ENCODE results near the gene C14orf93.

C14orf93 gene

DNA sequence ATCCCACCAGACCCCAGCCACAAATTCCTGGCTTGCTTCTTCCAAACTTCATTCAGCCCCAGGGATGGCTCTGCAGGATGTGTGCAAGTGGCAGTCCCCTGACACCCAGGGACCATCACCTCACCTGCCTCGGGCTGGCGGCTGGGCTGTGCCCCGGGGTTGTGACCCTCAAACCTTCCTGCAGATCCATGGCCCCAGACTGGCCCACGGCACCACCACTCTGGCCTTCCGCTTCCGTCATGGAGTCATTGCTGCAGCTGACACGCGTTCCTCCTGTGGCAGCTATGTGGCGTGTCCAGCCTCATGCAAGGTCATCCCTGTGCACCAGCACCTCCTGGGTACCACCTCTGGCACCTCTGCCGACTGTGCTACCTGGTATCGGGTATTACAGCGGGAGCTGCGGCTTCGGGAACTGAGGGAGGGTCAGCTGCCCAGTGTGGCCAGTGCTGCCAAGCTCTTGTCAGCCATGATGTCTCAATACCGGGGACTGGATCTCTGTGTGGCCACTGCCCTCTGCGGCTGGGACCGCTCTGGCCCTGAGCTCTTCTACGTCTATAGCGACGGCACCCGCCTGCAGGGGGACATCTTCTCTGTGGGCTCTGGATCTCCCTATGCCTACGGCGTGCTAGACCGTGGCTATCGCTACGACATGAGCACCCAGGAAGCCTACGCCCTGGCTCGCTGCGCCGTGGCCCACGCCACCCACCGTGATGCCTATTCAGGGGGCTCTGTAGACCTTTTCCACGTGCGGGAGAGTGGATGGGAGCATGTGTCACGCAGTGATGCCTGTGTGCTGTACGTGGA is 32.4 kb upstream of the C14orf93 start, which contains the start of gene PSMB11:
Gene PSMB11 (plus strand): TSS at position 51 of the 804 bp plus-strand sequence. CDS start 14 bp downstream, at position 65.
- Histone ChIP-seq H3K4me3 (ENCODE audit: low read depth, low read length, poor library complexity, severe bottlenecking) (no peak within 1 kb of the TSS), H3K27ac (ENCODE audit: low read depth, low read length, poor library complexity, severe bottlenecking) (no peak within 1 kb of the TSS), H3F3A (ENCODE audit: insufficient read depth, low read length) (no peaks in the 10 kb centered on the region), H3K4me1 (ENCODE audit: insufficient read depth, low read length, severe bottlenecking) (no peaks in the 10 kb centered on the region), H3K27me3 (ENCODE audit: insufficient read depth, low read length) (peaks cover 7% of the 10 kb centered on the region; the same call in 1 of the 2 replicates), H3K9ac (ENCODE audit: low read length) (no peak within 1 kb of the TSS), H3K79me2 (ENCODE audit: insufficient read depth, low read length) (no peaks in the 10 kb centered on the region), H2AFZ (ENCODE audit: low read length) (no peak within 1 kb of the TSS), H3K9me3 (ENCODE audit: low read length) (no peaks in the 10 kb centered on the region), H3K4me2 (ENCODE audit: low read length) (no peak within 1 kb of the TSS), H4K20me1 (ENCODE audit: insufficient read depth, low read length) (no peaks in the 10 kb centered on the region), H3K36me3 (ENCODE audit: insufficient read depth, low read length) (no peaks in the 10 kb centered on the region), H3K9me2 (ENCODE audit: low read depth, low read length) (no peaks in the 10 kb centered on the region)
- TF ChIP-seq EZH2 (IDR thresholded peaks at IDR 0.05; ENCODE audit: borderline replicate concordance, low read length), result no peak
- TF ChIP-seq, protein P1, sequence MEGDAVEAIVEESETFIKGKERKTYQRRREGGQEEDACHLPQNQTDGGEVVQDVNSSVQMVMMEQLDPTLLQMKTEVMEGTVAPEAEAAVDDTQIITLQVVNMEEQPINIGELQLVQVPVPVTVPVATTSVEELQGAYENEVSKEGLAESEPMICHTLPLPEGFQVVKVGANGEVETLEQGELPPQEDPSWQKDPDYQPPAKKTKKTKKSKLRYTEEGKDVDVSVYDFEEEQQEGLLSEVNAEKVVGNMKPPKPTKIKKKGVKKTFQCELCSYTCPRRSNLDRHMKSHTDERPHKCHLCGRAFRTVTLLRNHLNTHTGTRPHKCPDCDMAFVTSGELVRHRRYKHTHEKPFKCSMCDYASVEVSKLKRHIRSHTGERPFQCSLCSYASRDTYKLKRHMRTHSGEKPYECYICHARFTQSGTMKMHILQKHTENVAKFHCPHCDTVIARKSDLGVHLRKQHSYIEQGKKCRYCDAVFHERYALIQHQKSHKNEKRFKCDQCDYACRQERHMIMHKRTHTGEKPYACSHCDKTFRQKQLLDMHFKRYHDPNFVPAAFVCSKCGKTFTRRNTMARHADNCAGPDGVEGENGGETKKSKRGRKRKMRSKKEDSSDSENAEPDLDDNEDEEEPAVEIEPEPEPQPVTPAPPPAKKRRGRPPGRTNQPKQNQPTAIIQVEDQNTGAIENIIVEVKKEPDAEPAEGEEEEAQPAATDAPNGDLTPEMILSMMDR (IDR thresholded peaks at IDR 0.05; ENCODE audit: low read length), result no peak

DNA sequence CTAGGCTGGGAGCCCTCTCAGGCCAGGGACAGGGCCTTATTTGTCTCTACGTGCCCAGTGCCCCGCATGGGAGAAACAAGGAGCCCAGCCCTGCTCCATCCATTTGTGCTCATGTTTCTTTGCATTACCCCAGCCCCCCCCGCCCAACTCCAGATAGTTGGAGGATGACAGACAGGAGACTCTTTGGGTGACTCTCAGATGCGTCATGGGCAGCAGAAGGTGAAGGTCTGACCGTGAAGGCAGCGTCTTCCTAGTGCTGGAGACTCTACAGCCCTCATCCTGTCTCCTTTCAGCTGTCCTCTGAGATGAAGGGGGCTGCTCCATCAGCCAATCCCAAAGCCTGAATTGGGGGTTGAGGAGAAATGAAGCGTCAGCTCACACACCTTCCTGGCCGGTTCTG is 31.8 kb upstream of the C14orf93 start:
- Histone ChIP-seq H4K20me1 (ENCODE audit: insufficient read depth, low read length) (no peaks in the 10 kb centered on the region), H2AFZ (ENCODE audit: low read length) (no peak overlapping the region), H3F3A (ENCODE audit: insufficient read depth, low read length) (no peaks in the 10 kb centered on the region), H3K27ac (ENCODE audit: low read depth, low read length, poor library complexity, severe bottlenecking) (no peak overlapping the region), H3K9me3 (ENCODE audit: low read length) (no peaks in the 10 kb centered on the region), H3K27me3 (ENCODE audit: insufficient read depth, low read length) (peaks cover 7% of the 10 kb centered on the region; the same call in 1 of the 2 replicates), H3K4me3 (ENCODE audit: low read depth, low read length, poor library complexity, severe bottlenecking) (no peak overlapping the region), H3K4me1 (ENCODE audit: insufficient read depth, low read length, severe bottlenecking) (no peaks in the 10 kb centered on the region), H3K9me2 (ENCODE audit: low read depth, low read length) (no peaks in the 10 kb centered on the region), H3K79me2 (ENCODE audit: insufficient read depth, low read length) (no peaks in the 10 kb centered on the region), H3K36me3 (ENCODE audit: insufficient read depth, low read length) (no peaks in the 10 kb centered on the region), H3K9ac (ENCODE audit: low read length) (no peak overlapping the region), H3K4me2 (ENCODE audit: low read length) (no peak overlapping the region)
- TF ChIP-seq, protein P1 (IDR thresholded peaks at IDR 0.05; ENCODE audit: low read length), result no peak
- TF ChIP-seq EZH2 (IDR thresholded peaks at IDR 0.05; ENCODE audit: borderline replicate concordance, low read length), result no peak

- H3K4me1 ChIP-seq (ENCODE audit: insufficient read depth, low read length, severe bottlenecking), result peaks cover 8% of the 10 kb centered on the region
- H2AFZ ChIP-seq (ENCODE audit: low read length), result no peak overlapping the region
- peaks cover 1% of the 10 kb centered on the region; the same call in 1 of the 2 replicates for H3K27me3 ChIP-seq (ENCODE audit: insufficient read depth, low read length)
- H4K20me1 ChIP-seq (ENCODE audit: insufficient read depth, low read length), result no peaks in the 10 kb centered on the region
- H3K9ac ChIP-seq (ENCODE audit: low read length), result no peak overlapping the region
- no peaks in the 10 kb centered on the region for H3K9me2 ChIP-seq (ENCODE audit: low read depth, low read length)
- H3K36me3 ChIP-seq (ENCODE audit: insufficient read depth, low read length), result no peaks in the 10 kb centered on the region
- no peak overlapping the region for H3K4me2 ChIP-seq (ENCODE audit: low read length)
- H3K27ac ChIP-seq (ENCODE audit: low read depth, low read length, poor library complexity, severe bottlenecking), result no peak overlapping the region
- H3F3A ChIP-seq (ENCODE audit: insufficient read depth, low read length), result no peaks in the 10 kb centered on the region
- no peaks in the 10 kb centered on the region for H3K9me3 ChIP-seq (ENCODE audit: low read length)
- TF ChIP-seq, protein P1 (IDR thresholded peaks at IDR 0.05; ENCODE audit: low read length), result no peak
- no peak for TF ChIP-seq EZH2 (IDR thresholded peaks at IDR 0.05; ENCODE audit: borderline replicate concordance, low read length)
- H3K4me3 ChIP-seq (ENCODE audit: low read depth, low read length, poor library complexity, severe bottlenecking), result no peak overlapping the region
- H3K79me2 ChIP-seq (ENCODE audit: insufficient read depth, low read length), result no peaks in the 10 kb centered on the region
Observed at GRCh38 chr14:23040100-23040499, 30.2 kb upstream of the C14orf93 start.
